Measurements from ENCODE around the gene OPN5. TPM values are rescaled to one million over a fixed set of nuclear protein-coding genes. Genes with fewer than 3 reads are reported as not detected.

The OPN5 gene, protein sequence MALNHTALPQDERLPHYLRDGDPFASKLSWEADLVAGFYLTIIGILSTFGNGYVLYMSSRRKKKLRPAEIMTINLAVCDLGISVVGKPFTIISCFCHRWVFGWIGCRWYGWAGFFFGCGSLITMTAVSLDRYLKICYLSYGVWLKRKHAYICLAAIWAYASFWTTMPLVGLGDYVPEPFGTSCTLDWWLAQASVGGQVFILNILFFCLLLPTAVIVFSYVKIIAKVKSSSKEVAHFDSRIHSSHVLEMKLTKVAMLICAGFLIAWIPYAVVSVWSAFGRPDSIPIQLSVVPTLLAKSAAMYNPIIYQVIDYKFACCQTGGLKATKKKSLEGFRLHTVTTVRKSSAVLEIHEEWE
- not detected in 5 replicates for total RNA-seq (2022; extraction: Qiagen RNA extraction)

DNA sequence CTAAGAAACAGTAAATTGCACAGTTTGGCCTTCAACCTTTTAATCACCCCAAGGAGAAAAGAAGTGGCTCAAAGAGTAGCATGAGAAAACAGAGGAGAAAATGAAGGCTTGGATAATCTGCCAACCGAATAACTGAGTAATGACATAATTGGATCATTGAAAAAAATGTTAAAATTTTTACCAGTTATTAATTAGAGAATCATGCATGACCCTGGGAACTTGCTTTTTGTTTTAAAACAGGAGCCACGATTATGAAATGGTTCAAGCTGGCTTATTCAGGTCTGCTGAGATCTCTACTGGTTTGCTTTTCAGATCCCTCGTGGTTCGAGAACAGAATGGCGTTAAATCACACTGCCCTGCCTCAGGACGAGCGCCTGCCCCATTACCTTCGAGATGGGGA lies at the start of gene OPN5:
OPN5 (plus strand) TSS at position 301 of the 400 bp plus-strand sequence; CDS start at position 336, 35 bp downstream.

Other genes starting within 250 kb of the OPN5 start
- gene ADGRF4, start 83.5 kb upstream of the OPN5 start, total RNA-seq (2022; extraction: Qiagen RNA extraction): 16.3 to 19.6 TPM (median 17.1 TPM) in 5 replicates